Activated T-helper 2 cell treated with anti-CD3 and anti-CD28 coated beads, Interferon-gamma antibody, Interleukin-2, Interleukin-4, amounts not matched to agents 10 μg/mL and 5 μg/mL and 100 μg/mL, durations not matched to agents 14 hours and 24 hours and 36 hours (primary cell): Measurements from ENCODE around the gene PRPF40A. TPM values are rescaled to one million over a fixed set of nuclear protein-coding genes. Genes with fewer than 3 reads are reported as not detected.

Source experiments
- DNase-seq: peaks from one replicate; pipeline ENCODE4 v3.0.0; 2021; ENCODE audit warnings: low spot score
- H3K27ac Mint-ChIP-seq: one replicate; pipeline ENCODE4 v1.8.0; 2021; ENCODE audit warnings: mixed read lengths
- H3K27me3 Mint-ChIP-seq: one replicate; pipeline ENCODE4 v1.8.0; 2021; ENCODE audit warnings: low read depth, mixed read lengths
- H3K36me3 Mint-ChIP-seq: one replicate; pipeline ENCODE4 v1.8.0; 2021; ENCODE audit warnings: low read depth, mixed read lengths
- H3K4me1 Mint-ChIP-seq: one replicate; pipeline ENCODE4 v1.8.0; 2021; ENCODE audit warnings: low read depth, mixed read lengths
- H3K4me3 Mint-ChIP-seq: one replicate; pipeline ENCODE4 v1.8.0; 2021; ENCODE audit warnings: low read depth, mild to moderate bottlenecking, moderate library complexity, mixed read lengths
- H3K9me3 Mint-ChIP-seq: one replicate; pipeline ENCODE4 v1.8.0; 2021; ENCODE audit warnings: mixed read lengths
- intact Hi-C: fragments of 100-400 bp; cut with micrococcal nuclease; formaldehyde crosslinking; loops from one replicate; pipeline ENCODE4 v1.15.1; 2023
- total RNA-seq: library from RNA; stranded (reverse); gene quantifications from 2 replicates; pipeline ENCODE4 v1.2.3, GENCODE V29; 2022

The PRPF40A gene
- total RNA-seq, 1 donor from 2014 or later, result 144 TPM

DNA sequence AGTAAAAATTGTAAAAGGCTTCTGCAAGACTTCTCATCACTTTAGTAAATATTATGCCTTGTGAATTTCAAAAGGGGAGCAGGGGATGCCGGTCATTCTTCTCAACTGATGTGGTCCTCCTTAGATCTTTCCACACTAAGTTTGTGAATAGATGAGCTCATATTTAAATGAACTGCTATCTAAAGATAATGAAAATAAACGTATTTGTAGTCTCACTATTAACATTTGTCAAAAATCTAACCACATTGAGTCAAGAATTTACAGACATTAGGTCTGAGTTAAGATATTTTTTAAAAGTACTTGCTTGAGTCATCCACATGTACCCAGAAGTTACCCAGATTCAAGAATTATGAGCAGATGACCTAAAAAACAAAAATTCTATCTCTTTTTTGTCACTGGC lies 6.5 kb downstream of the PRPF40A start:
- Mint-ChIP-seq H3K27me3 (no peaks in the 10 kb centered on the region), H3K4me1 (peaks cover 46% of the 10 kb centered on the region), H3K36me3 (peaks cover 83% of the 10 kb centered on the region), H3K4me3 (no peak overlapping the region), H3K9me3 (peaks cover 7% of the 10 kb centered on the region), H3K27ac (no peak overlapping the region)
- DNase-seq, result no peak
- intact Hi-C loops, result no loop called here

DNA sequence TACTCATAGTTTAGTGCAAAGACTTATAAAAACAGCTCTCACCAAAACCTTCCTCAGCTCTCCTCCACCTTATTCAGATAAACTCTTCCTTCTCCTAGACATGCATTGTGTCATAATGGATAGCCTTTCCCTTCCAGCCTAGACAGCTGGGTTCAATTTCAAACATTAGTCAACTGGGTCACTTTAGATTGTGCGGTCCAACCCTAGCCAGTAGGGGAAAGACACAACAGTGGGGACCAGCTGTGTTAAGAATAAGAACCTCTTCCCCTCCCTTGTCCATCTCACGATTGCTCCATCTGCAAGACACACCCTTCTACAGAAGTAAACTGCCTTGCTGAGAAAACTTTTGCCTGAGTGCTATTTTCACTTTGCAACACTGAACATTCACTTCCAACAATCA lies 8.5 kb downstream of the PRPF40A start:
- peaks cover 7% of the 10 kb centered on the region for H3K9me3 Mint-ChIP-seq
- no peak overlapping the region for H3K27ac Mint-ChIP-seq
- intact Hi-C loops, result no loop called here
- peaks cover 83% of the 10 kb centered on the region for H3K36me3 Mint-ChIP-seq
- peaks cover 36% of the 10 kb centered on the region for H3K4me1 Mint-ChIP-seq
- H3K4me3 Mint-ChIP-seq, result no peak overlapping the region
- no peak for DNase-seq
- no peaks in the 10 kb centered on the region for H3K27me3 Mint-ChIP-seq

DNA sequence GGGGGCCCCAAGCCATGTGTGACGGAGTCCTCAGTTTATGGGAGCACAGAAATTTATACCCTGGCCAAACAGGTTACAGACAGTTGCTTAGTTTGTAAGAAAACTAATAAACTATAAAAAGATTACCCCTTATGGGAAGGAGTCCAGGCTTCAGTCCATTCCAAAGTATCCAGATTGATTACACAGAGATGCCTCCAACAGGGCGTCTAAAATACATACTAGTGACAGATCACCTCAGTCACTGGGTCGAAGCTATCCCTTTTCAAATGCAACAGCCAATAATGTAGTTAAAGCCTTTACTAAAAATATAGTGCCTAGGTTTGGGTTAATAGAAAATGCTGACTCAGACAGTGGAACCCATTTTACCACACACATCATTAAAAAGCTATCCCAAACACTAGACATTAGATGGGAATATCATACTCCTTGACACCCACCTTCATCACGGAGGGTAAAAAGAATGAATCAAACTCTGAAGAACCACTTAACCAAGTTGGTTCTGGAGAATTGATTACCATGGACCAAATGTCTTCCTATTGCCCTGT lies 10.7 kb downstream of the PRPF40A start:
- H3K27ac Mint-ChIP-seq, result no peak overlapping the region
- no peaks in the 10 kb centered on the region for H3K27me3 Mint-ChIP-seq
- no peak overlapping the region for H3K4me3 Mint-ChIP-seq
- peaks cover 35% of the 10 kb centered on the region for H3K4me1 Mint-ChIP-seq
- H3K9me3 Mint-ChIP-seq, result peaks cover 13% of the 10 kb centered on the region
- no peak for DNase-seq
- intact Hi-C loops, result no loop called here
- H3K36me3 Mint-ChIP-seq, result peaks cover 88% of the 10 kb centered on the region

DNA sequence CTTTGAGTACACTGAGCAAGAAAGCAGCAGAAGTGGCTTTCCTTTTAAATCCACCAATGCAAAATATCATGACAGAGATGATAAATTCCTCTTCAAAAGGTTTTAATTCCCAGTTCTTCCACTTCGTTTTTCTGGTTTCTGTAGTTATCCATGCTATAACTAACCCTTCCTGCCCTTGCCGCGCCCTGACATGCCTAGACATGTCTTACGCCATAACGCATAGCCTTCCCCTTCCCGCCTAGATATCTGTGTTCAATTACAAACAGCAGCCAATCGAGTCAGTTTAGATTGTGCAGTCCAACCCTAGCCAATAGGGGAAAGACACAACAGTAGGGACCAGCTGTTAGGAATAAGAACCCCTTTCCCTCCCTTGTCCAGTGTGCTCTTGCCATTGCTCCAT lies 16.1 kb downstream of the PRPF40A start:
- no peak for DNase-seq
- Mint-ChIP-seq H3K9me3 (peaks cover 10% of the 10 kb centered on the region), H3K36me3 (peaks cover 60% of the 10 kb centered on the region), H3K27me3 (no peaks in the 10 kb centered on the region), H3K4me3 (no peak overlapping the region), H3K4me1 (peaks cover 34% of the 10 kb centered on the region), H3K27ac (no peak overlapping the region)
- intact Hi-C loops, result no loop called here

DNA sequence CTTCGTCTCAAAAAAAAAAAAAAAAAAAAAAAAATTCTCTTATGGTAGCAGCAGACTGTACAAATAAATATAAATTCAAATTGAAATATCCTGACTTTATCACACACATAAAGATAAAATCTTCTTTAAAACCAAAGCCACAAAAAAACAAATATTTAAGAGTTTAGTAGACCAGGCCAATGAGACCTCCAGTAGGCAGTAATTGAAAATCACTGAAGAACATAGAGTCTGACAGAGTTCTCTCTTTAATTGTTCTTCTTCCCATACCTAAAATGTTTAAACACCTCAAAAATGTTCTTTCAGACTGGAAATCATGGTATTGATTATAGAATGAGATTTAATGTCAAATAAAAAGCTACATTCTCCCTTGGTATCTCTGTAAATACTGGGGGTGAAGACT lies 20.8 kb downstream of the PRPF40A start:
- peaks cover 35% of the 10 kb centered on the region for H3K36me3 Mint-ChIP-seq

DNA sequence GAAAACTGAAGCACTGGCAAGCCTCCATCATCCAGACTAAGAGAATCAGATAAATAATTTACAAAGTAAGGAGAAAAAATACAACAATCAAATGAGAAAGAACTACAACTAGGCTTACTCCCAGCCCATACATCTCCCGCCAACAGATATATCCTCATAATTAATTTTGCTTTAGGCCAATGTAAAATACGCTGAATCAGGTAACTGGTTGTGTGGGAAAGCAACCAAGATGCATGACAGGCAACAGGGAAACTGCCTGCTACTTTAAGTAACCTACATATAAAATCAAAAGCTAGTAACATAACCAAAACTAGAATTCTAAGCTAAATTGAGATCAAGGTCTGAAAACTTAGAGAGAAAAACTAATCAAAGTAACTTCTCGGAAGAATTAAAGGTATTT lies 21.5 kb downstream of the PRPF40A start:
- intact Hi-C loops, result no loop called here
- peaks cover 37% of the 10 kb centered on the region for H3K36me3 Mint-ChIP-seq
- no peak overlapping the region for H3K4me3 Mint-ChIP-seq
- H3K27me3 Mint-ChIP-seq, result no peaks in the 10 kb centered on the region
- no peak for DNase-seq
- peaks cover 34% of the 10 kb centered on the region for H3K4me1 Mint-ChIP-seq
- H3K9me3 Mint-ChIP-seq, result no peaks in the 10 kb centered on the region
- H3K27ac Mint-ChIP-seq, result no peak overlapping the region

More for the DNA sequence above, 20.8 kb downstream of the PRPF40A start:
- Mint-ChIP-seq H3K4me3 (no peak overlapping the region), H3K4me1 (peaks cover 33% of the 10 kb centered on the region), H3K27ac (no peak overlapping the region), H3K27me3 (no peaks in the 10 kb centered on the region), H3K9me3 (peaks cover 4% of the 10 kb centered on the region)
- DNase-seq, result no peak
- intact Hi-C loops, result no loop called here

DNA sequence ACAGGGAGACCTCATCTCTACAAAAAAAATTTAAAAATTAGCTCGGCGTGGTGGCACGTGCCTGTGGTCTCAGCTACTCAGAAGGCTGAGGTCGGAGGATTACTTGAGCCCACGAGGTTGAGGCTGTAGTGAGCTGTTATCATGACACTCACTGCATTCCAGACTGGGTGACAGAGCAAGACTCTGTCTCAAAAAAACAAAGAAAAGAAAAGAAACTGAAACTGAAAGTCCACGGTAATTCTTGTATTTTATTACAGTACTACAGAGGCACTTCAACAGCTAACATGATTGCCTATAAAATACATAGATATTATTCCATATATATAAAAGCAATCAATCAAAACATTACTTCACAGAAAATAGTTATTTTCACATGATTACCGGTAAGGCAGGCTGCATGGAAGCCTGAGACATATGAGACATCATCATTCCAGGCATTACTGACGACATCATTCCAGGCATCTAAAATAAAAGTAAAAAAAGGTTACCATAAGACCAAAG lies 23.1 kb downstream of the PRPF40A start:
- intact Hi-C loops, result loop anchor here (1.0 kb wide), 1 partner anchor 23 kb away; the partner anchor contains the start of gene PRPF40A
- Mint-ChIP-seq H3K4me1 (peaks cover 29% of the 10 kb centered on the region), H3K27ac (peak overlapping the region; percentile 90), H3K9me3 (no peaks in the 10 kb centered on the region), H3K27me3 (no peaks in the 10 kb centered on the region), H3K36me3 (peaks cover 32% of the 10 kb centered on the region), H3K4me3 (peak overlapping the region; percentile 77)
- peak; percentile 34 for DNase-seq

DNA sequence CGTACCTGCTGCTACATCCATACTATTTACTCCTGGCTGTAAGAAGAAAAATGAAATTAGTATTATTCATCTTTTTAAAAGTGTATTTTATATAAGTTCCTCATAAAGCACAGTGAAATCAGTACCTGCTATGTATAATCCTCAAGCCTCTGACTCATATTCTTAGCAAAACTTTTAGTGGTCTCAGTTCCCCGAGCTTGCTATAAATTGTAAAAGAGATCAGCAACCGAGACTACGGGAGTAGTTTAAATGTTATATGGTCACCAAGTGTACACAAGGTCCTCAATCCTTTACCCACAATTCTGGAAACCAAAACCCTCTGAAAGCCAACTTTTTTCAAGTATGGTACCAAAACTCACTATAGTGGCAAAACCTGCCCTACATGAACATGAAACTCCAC lies 24.2 kb downstream of the PRPF40A start:
- DNase-seq, result no peak
- intact Hi-C loops, result no loop called here
- Mint-ChIP-seq H3K27me3 (no peaks in the 10 kb centered on the region), H3K9me3 (no peaks in the 10 kb centered on the region), H3K27ac (peak overlapping the region; percentile 22), H3K4me1 (peaks cover 31% of the 10 kb centered on the region), H3K36me3 (peaks cover 41% of the 10 kb centered on the region), H3K4me3 (no peak overlapping the region)

DNA sequence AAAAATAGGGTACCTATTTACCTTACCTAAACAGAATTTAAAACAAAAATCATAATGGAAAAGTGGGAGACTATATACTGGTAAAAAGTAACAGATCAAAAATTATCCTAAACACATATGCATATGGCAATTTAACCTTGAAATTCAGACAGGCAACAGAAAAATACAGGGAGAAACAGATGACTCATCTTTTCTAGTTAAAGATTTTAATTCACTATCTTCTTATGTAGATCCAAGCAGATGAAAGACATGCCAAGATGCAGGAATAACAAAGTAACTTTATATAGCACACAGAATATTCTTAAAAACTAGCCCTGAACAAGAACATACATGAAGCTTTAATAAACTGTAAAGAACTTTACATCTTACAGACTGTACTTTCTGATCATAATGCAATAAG lies 30.9 kb downstream of the PRPF40A start:
- Mint-ChIP-seq H3K27me3 (no peaks in the 10 kb centered on the region), H3K4me1 (peaks cover 30% of the 10 kb centered on the region), H3K9me3 (no peaks in the 10 kb centered on the region), H3K27ac (no peak overlapping the region), H3K4me3 (no peak overlapping the region), H3K36me3 (peaks cover 54% of the 10 kb centered on the region)
- intact Hi-C loops, result no loop called here
- DNase-seq, result no peak

DNA sequence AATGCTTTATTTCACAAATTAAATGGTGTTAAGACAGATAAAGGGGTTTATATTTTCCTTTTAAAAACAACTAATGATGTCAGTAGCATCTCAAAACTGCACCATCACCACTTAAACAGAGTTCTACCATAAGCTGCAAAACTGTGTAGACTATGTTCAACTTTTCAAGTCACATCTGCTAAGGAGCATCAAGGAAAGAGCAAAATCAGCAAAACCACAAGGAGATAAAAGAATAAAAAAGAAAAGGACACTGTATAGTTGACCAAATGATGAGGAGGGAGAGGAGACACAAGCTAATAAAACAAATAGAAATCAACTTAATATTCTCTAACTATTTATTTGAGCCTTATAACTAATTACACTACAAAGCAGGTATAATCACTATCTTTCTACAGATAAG lies 33.9 kb downstream of the PRPF40A start:
- H3K4me1 Mint-ChIP-seq, result peaks cover 26% of the 10 kb centered on the region
- intact Hi-C loops, result no loop called here
- no peak overlapping the region for H3K4me3 Mint-ChIP-seq
- H3K27me3 Mint-ChIP-seq, result no peaks in the 10 kb centered on the region
- no peak for DNase-seq
- no peak overlapping the region for H3K27ac Mint-ChIP-seq
- peaks cover 65% of the 10 kb centered on the region for H3K36me3 Mint-ChIP-seq
- H3K9me3 Mint-ChIP-seq, result no peaks in the 10 kb centered on the region

DNA sequence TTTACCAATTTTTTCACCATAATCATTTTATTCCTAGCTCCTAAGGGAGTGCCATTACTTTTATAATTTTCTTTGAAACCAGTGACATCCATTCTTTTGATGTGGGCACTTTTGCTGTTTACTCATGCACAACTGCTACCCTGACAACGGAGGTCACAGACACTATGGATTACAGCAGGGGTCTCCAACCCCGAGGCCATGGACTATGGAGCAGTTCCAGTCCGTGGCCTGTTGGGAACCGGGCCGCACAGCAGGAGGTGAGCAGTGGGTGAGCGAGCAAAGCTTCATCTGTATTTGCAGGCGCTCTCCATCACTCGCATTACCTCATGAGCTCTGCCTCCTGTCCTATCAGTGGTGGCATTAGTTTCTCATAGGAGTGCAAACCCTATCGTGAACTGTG lies 34.6 kb downstream of the PRPF40A start:
- intact Hi-C loops, result no loop called here
- Mint-ChIP-seq H3K4me1 (peaks cover 24% of the 10 kb centered on the region), H3K9me3 (no peaks in the 10 kb centered on the region), H3K27ac (no peak overlapping the region), H3K27me3 (no peaks in the 10 kb centered on the region), H3K36me3 (peaks cover 60% of the 10 kb centered on the region), H3K4me3 (no peak overlapping the region)
- DNase-seq, result no peak

DNA sequence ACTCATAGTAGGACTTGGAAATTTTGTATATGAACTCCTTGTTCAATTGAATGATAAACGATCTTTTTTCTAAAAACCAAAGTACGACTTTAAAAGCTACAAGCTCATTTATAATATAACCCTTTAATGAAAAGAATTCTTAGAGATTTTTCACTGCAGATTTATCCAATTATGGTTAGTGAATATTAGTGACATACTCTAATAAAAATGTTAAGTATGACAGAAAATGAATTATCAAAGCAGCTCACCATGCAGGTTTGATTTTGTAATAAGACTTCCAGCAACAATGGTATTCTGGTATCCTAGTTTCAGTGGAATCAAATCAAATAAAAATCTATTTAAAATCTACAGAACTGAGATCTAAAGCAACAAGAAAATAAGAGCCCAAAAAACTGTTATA lies 38.5 kb downstream of the PRPF40A start:
- DNase-seq, result no peak

DNA sequence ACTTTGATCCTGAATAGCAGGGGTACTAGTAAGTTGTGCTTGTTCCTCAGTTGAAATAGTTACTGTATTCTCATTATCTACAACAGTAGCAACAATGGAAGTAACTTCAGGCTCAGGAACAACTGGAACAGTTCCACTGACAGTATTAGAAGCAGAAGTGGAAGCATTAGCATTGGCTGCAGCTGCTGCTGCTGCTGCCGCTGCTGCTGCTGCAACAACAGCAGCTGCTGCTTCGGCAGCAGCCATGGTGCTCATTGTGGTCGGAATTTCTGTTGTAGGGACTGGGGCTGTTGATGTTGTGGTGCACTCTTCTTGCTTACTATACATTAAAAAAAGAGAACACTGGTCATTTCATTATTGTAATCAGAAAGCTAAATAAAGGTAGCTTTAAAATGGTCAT lies 40.8 kb downstream of the PRPF40A start:
- DNase-seq, result no peak
- Mint-ChIP-seq H3K27ac (no peak overlapping the region), H3K4me3 (no peak overlapping the region), H3K27me3 (no peaks in the 10 kb centered on the region), H3K4me1 (peaks cover under 1% of the 10 kb centered on the region), H3K9me3 (no peaks in the 10 kb centered on the region), H3K36me3 (peaks cover 62% of the 10 kb centered on the region)
- intact Hi-C loops, result loop anchor here (5.0 kb wide), 1 partner anchor 41 kb away; the partner anchor contains the start of genes ARL6IP6 and PRPF40A

More for the DNA sequence above, 38.5 kb downstream of the PRPF40A start:
- intact Hi-C loops, result loop anchor here (5.0 kb wide), 1 partner anchor 38 kb away; the partner anchor contains the start of genes ARL6IP6 and PRPF40A
- no peak overlapping the region for H3K27ac Mint-ChIP-seq
- no peaks in the 10 kb centered on the region for H3K9me3 Mint-ChIP-seq
- H3K4me3 Mint-ChIP-seq, result no peak overlapping the region
- no peaks in the 10 kb centered on the region for H3K27me3 Mint-ChIP-seq
- H3K4me1 Mint-ChIP-seq, result peaks cover 8% of the 10 kb centered on the region
- H3K36me3 Mint-ChIP-seq, result peaks cover 62% of the 10 kb centered on the region
